VCaP (cell line): ENCODE data around the gene KIAA1191.

Experiments used
- H3K27ac ChIP-seq: fragments of 450-650 bp; 2 replicates; pipeline ENCODE4 v1.5.1; 2017
- TF ChIP-seq, protein P1 (sequence below): fragments of 450-650 bp; conservative IDR thresholded peaks from 2 replicates; pipeline ENCODE4 v1.5.1; 2017; ENCODE audit warnings: mild to moderate bottlenecking, moderate library complexity

Gene KIAA1191

GRCh38 chr5:176405656-176406435 is 44.3 kb upstream of the KIAA1191 start:
- H3K27ac ChIP-seq: no peak overlapping the region
- TF ChIP-seq, protein P1, sequence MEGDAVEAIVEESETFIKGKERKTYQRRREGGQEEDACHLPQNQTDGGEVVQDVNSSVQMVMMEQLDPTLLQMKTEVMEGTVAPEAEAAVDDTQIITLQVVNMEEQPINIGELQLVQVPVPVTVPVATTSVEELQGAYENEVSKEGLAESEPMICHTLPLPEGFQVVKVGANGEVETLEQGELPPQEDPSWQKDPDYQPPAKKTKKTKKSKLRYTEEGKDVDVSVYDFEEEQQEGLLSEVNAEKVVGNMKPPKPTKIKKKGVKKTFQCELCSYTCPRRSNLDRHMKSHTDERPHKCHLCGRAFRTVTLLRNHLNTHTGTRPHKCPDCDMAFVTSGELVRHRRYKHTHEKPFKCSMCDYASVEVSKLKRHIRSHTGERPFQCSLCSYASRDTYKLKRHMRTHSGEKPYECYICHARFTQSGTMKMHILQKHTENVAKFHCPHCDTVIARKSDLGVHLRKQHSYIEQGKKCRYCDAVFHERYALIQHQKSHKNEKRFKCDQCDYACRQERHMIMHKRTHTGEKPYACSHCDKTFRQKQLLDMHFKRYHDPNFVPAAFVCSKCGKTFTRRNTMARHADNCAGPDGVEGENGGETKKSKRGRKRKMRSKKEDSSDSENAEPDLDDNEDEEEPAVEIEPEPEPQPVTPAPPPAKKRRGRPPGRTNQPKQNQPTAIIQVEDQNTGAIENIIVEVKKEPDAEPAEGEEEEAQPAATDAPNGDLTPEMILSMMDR: peak; percentile 4; the same call in 1 of the 2 replicates

DNA sequence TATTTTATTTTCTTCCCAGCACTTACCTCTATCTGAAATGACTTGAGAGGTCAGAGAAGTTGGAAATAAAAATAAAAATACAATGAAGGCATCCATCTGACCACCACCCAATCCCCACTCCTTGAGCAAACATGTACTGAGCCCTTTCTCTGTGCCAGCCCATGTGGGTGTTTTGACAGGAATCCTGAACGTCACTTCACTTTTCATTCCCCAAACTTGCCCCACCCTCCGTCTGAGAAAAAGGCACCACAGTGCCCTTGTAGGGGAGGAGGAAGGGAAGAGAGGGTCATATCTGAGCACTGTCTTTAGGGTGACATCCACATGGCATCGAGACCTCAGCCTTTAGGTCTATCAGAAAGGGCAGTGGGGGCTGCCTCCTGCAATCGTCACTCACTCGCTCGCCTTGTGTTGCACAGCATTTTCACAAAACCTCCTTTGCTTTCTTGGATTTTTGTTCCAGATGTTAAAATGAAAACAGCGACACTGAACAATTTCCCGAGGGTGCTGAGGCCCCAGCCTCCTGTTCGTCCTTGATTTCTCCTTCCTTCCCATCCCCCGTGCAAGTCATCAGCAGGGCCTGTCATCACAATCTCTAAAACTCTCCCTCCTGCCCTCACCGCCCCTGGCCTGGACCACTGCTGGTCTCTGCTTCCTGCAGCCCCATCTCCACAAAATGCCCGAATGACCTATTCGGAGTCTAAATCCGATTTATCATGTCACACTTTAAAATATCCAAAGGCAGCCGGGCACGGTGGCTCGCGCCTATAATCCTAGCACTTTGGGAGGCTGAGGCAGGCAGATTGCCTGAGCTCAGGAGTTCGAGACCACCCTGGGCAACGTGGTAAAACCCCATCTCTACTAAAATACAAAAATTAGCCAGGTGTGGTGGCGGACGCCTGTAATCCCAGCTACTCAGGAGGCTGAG is 40.0 kb upstream of the KIAA1191 start:
- H3K27ac ChIP-seq: no peak overlapping the region
- TF ChIP-seq, protein P1: no peak

GRCh38 chr5:176400382-176401156 is 39.0 kb upstream of the KIAA1191 start:
- TF ChIP-seq, protein P1: no peak
- H3K27ac ChIP-seq: no peak overlapping the region

DNA sequence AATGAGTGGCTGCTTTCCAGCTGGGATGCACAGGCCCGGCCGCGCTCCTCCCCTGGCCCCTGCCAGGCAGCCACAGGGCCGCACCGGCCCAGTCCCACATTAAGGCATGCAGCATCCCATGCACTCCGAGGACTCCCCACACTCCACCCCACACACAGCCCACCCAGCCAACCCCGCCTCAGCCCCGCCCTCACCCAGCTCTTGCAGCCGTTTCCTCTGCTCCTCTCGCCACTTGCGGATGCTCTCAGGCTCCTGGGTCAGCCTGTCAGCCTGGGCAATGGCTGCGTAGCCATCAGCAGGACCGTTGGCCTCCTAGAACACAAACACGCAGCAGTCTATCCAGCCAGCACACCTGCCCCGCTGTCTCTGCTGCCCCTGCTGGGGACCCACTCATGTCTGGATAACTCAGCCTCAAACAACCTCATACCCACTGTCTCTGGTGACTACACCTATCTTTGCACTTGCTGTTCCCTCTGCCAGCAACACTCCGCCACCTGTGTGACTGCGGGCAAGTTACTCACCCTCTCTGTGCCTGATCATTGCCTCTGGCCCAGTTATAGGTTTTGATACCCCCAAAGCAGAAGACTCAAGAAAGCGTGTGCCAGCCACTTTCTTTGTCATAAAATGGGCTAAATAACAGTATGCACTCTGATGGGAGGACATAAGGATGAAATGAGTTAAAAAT is 36.3 kb upstream of the KIAA1191 start:
- TF ChIP-seq, protein P1: no peak
- H3K27ac ChIP-seq: no peak overlapping the region

GRCh38 chr5:176396330-176396729 is 34.8 kb upstream of the KIAA1191 start:
- TF ChIP-seq, protein P1: no peak
- no peak overlapping the region for H3K27ac ChIP-seq

DNA sequence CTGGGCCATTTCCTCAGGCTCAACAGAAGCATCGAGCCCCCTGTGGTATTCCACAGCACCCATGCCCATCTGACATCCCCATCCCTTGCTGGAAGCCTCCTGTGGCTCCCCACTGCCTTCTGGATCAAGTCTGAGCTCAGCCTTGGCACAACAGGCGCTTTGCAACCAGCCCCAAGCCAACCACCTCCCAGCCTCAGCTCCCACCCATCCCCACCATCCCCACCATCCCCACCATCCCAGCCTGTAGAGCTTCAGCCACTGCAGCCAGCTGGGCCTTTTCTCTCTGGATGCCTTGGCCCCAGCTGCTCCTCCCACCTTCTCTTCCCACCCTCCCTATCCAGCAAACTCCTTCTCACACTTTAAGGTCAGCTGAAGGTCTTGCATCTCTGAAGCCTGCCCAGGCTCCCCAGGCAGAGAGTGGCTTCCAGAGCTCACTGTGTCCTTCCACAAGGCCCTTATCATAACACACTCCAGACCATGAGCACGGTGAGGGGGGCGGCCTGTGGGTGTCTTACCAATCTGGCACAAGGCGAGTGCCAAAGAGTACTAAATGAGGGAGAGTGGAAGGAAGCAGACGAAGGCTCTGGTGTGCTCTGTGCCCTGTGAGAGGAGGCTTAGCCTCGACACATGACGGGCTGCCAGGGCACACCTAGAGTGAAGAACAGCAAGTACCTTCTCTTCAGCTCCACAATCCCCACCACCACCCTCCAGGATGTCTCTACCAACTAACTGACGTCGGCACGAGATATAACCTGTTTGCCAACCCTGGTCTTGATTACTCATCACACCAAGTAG is 33.5 kb upstream of the KIAA1191 start:
- H3K27ac ChIP-seq: no peak overlapping the region
- TF ChIP-seq, protein P1: no peak
